HG03558 (cell line): ENCODE results near the gene APCDD1.

Experiments used
- ATAC-seq: cut with Tn5 transposase; IDR thresholded peaks from one replicate; pipeline ENCODE4 v1.9.1; 2021; ENCODE audit warnings: moderate number of reproducible peaks; ENCODE audit not compliant: unreplicated experiment; ENCODE audit errors: extremely low read depth

Gene APCDD1

DNA sequence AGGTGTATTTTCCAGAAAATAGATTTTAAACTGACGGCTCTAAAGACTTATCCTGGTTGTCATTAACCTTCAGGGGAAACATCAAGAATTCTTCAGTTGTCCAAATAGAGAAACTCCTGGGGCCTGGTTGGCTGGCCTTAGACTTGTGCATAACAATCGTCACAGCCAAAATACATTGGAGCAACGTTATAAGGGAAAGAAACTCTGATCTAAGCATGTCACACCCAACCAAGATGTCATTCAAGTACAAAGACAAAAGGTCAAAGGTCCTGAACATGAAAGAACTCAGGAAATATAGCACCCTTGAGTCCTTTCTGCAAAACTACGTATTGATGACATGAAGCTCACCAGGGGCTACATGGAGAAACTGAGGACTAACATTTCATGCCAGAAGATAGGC is 23.8 kb upstream of the APCDD1 start:
- no peak for ATAC-seq

- ATAC-seq, result no peak
Measured at GRCh38 chr18:10431680-10432079, 22.8 kb upstream of the APCDD1 start.

DNA sequence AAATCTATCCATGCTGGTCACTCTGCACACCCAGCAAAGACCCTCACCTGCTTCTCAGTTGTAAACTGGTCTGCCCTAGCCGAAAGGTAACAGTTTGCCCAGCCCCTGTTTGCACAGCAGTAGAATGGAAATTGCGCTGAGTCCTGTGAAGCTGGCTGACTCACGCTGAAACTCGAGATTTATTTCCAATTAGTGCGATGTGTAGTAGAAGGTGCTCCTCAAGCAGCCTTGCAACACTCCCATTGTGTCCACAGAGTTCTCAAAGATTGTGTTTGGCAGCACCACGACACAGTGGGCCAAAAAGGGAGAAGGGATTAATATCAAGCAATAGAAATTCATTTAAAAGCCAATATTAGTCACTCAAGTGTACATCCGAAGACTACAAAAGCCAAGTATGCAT is 21.7 kb upstream of the APCDD1 start:
- ATAC-seq, result no peak

DNA sequence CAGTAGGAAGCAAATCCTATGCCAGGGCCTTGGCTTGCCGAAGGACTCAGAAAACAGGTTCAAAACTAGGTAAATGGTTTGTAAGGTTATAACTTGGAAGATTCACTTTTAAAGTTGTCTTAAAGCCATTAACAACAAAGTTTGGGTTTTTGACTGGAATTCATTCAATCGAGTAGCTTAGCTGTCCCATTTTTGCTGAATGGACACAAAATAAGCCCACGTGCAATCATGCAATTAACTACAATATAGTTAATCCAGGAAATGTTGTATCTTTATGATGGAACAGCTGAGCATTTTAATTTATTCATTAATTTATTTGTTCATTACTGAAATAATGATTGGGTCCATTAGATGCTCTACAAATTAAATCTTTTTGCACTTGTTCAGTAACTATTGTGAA is 18.3 kb upstream of the APCDD1 start:
- no peak for ATAC-seq

DNA sequence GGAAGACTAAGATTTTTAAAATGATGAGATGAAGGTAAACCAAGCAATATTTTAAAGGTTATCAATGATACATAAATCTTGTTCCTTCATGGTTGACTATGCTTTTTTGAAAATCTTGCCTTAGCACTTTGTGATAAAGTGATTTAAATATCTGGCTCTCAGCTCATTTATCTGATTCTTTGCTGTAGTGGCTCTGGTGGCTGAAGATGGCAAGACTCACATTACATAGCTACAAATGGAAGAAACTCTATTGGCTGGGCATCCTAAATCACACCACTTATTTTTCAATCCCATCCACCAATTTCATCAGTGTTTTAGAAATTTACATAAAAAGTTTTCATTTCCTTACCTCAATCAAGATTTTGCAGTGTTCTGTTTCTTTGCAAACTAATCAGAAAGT is 16.6 kb upstream of the APCDD1 start:
- no peak for ATAC-seq

- no peak for ATAC-seq
Measured at GRCh38 chr18:10439898-10440297, 14.5 kb upstream of the APCDD1 start.

- no peak for ATAC-seq
Measured at GRCh38 chr18:10440884-10441283, 13.6 kb upstream of the APCDD1 start.

GRCh38 chr18:10441472-10441871 is 13.0 kb upstream of the APCDD1 start:
- ATAC-seq, result no peak

GRCh38 chr18:10442551-10442971 is 11.9 kb upstream of the APCDD1 start:
- no peak for ATAC-seq

GRCh38 chr18:10443001-10443400 is 11.4 kb upstream of the APCDD1 start:
- no peak for ATAC-seq

- ATAC-seq, result no peak
Measured at GRCh38 chr18:10444314-10445006, 10.0 kb upstream of the APCDD1 start.

GRCh38 chr18:10449396-10449795 is 5.0 kb upstream of the APCDD1 start:
- no peak for ATAC-seq

- ATAC-seq, result no peak
Measured at GRCh38 chr18:10450986-10451385, 3.4 kb upstream of the APCDD1 start.

DNA sequence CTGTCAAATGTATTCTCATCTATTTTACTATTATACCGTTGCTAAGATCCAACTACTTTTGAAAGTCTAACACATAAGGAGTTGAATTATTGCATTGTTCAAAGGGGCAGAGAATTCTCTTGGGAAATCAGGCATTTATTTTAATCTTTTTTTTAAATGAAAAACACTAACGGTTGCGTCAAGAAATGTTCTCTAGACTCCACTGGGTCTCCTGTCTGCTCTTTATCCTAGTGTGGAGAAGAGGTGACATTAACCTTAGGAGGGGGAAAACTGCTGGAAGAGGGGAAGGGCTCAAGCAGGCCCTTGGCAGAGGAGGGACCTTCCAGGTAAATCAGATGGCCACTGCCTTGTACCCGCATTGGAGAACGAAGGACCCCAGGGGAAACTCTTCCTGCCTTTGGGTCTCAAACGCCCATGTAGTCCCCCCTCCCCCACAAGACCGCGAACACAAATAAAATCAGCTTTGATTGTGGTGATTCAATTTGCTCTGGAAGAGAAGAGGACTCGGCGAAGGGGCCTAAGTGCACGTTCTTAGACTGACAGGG is 1.1 kb upstream of the APCDD1 start:
- no peak for ATAC-seq

- no peak for ATAC-seq
Measured at GRCh38 chr18:10454681-10455557, 484 bp downstream of the APCDD1 start.

DNA sequence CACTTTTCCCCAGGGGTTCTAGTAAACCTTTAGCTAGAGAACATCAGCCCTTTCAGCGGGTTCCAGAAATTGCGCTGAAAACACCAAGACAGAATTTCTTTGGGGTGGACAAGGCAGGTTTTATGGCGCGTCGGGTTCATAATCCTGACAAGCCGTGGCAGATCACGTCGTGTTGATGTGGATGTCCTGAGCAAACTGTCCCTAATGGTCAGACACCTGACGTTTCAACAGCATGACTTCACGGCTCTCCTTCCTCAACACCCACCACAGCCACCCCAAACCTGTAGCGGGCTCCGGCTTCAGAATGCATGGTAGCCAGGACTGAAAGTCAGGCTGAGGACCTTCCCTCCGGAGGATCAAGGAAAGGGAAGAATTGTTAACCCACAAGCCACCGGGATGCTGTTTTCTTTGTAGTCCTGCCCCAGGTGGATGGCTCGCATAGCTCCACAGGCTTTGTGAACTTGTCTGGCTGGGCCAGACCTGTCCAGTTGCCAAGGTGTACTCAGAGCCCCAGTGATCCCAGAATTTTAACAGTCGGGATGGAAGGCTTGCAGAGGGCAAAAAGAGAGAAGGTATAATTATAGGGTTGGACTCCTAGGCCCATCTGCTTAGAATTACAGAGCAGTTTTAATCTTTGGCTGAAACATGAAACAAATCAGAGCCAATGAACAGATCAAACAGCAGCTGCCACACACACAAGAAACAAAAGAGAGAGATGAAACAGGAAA is 1.5 kb downstream of the APCDD1 start:
- no peak for ATAC-seq

GRCh38 chr18:10456718-10457117 is 2.3 kb downstream of the APCDD1 start:
- ATAC-seq, result no peak

DNA sequence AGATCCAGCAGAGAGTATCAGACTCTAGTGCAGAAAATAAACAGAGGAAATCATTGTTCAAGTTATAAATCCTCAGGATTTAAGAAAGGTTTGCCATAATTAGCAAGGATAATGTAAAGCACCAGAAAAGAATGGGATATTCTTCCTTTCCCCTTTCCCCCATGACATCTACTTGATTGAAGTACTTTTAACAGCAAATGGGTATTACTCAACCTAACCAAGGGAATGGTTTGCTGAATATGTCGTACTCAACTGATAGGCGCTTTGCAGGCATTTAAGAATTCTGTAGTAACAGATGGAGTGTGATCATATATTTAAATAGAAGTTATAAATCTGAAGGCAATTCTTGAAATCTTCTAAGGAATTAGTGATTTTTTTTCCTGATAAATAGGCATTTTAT is 2.7 kb downstream of the APCDD1 start:
- no peak for ATAC-seq

DNA sequence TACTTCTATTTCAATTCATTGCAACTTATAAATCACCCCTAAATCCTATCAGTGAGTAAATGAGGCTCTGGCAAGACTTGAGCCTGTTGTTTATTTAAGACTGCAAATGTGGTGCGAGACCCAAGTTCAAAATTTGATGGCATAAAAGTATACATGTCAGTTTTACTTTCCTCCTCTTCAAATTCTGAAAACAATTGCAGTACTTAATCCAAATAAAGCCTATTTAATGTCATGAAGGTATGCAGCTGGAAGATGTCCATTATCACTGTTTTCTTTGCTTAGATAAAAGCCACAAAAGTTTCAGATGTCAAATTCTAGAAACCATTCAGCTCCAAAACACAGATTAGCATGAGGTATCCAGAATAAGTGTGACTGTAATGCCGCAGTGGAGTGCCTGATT is 3.3 kb downstream of the APCDD1 start:
- ATAC-seq, result no peak

- ATAC-seq, result no peak
Measured at GRCh38 chr18:10458691-10459090, 4.3 kb downstream of the APCDD1 start.

DNA sequence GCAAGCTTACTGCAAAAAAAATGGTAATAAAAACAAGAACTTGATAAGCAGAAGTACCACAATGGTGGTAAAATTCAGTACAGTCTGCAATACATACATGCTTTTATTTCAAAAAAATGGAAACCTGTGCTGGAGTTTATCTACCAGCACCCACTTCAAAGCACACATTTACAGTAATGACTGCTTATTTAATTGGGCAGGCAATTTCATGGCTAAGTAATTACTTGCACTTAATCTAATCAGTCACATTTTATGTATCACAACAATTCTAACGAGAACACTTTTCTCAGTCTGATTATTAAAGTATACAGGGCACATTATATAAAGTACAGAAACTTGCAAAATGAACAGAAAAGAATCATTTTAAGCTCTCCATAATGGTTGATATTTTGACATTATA is 5.2 kb downstream of the APCDD1 start:
- ATAC-seq, result no peak
